Measurements from ENCODE around the gene PACRG.

- TF ChIP-seq EZH2 (conservative IDR thresholded peaks at IDR 0.05; ENCODE audit: low read depth, low read length) (no peak), NFIB (CRISPR knock-in tag; IDR thresholded peaks at IDR 0.05; ENCODE audit: borderline replicate concordance) (no peak), KDM5A (IDR thresholded peaks at IDR 0.05; ENCODE audit: borderline replicate concordance, low read length) (no peak), PHF8 (CRISPR knock-in tag; IDR thresholded peaks at IDR 0.05) (no peak), CTCF (CRISPR knock-in tag; IDR thresholded peaks at IDR 0.05) (no peak), CREB1 (IDR thresholded peaks at IDR 0.05) (peak; percentile 74), CREB1 (CRISPR knock-in tag; IDR thresholded peaks at IDR 0.05) (no peak), ZNF160 (CRISPR knock-in tag; IDR thresholded peaks at IDR 0.05) (no peak), MEF2D (CRISPR knock-in tag; IDR thresholded peaks at IDR 0.05) (no peak), CEBPG (CRISPR knock-in tag; IDR thresholded peaks at IDR 0.05) (peak; percentile 74)
Observed at GRCh38 chr6:162882801-162883481, 155.2 kb downstream of the PACRG start.
